HG03175 (cell line): ENCODE results near the gene ANAPC15.

Experiments
- ATAC-seq: cut with Tn5 transposase; IDR thresholded peaks from one replicate; pipeline ENCODE4 v1.9.1; 2021; ENCODE audit warnings: mild to moderate bottlenecking, moderate library complexity; ENCODE audit not compliant: unreplicated experiment

The ANAPC15 gene

GRCh38 chr11:72127923-72128322 lies 15.4 kb upstream of the ANAPC15 start:
- no peak for ATAC-seq

GRCh38 chr11:72125956-72126355 lies 13.5 kb upstream of the ANAPC15 start:
- ATAC-seq = no peak

- ATAC-seq = no peak
These were observed 11.6 kb upstream of the ANAPC15 start for GRCh38 chr11:72124046-72124445.

GRCh38 chr11:72123117-72123653 lies 10.7 kb upstream of the ANAPC15 start:
- ATAC-seq = no peak

- ATAC-seq = no peak
These were observed 10.1 kb upstream of the ANAPC15 start for GRCh38 chr11:72122607-72123006.

- no peak for ATAC-seq
These were observed 8.4 kb upstream of the ANAPC15 start for GRCh38 chr11:72120930-72121329.

- ATAC-seq = no peak
These were observed 6.7 kb upstream of the ANAPC15 start for GRCh38 chr11:72119198-72119597.

GRCh38 chr11:72116019-72116755 lies 3.7 kb upstream of the ANAPC15 start:
- ATAC-seq = no peak

- no peak for ATAC-seq
These were observed 2.1 kb upstream of the ANAPC15 start for GRCh38 chr11:72114570-72114969.

GRCh38 chr11:72112978-72113808 lies 698 bp upstream of the ANAPC15 start:
- ATAC-seq = no peak

- ATAC-seq = peak; percentile 1
These were observed 974 bp downstream of the ANAPC15 start for GRCh38 chr11:72111300-72112142.

- ATAC-seq = no peak
These were observed 6.6 kb downstream of the ANAPC15 start, which contains the start of gene TOMT for GRCh38 chr11:72105888-72106287. TOMT (plus strand) TSS chr11:72105924; CDS start chr11:72105952, 28 bp downstream.

- no peak for ATAC-seq
These were observed 8.7 kb downstream of the ANAPC15 start for GRCh38 chr11:72103754-72104167.

- ATAC-seq = peak; percentile 92
These were observed 9.3 kb downstream of the ANAPC15 start, which contains the start of gene LAMTOR1 for GRCh38 chr11:72102946-72103753. LAMTOR1 (minus strand) TSS chr11:72103297; CDS start chr11:72103224, 73 bp downstream.

GRCh38 chr11:72102631-72102945 lies 9.9 kb downstream of the ANAPC15 start:
- ATAC-seq = no peak

GRCh38 chr11:72102162-72102561 lies 10.3 kb downstream of the ANAPC15 start:
- no peak for ATAC-seq

- ATAC-seq = no peak
These were observed 12.0 kb downstream of the ANAPC15 start for GRCh38 chr11:72100462-72100861.

GRCh38 chr11:72100009-72100408 lies 12.5 kb downstream of the ANAPC15 start:
- no peak for ATAC-seq

GRCh38 chr11:72098741-72099140 lies 13.8 kb downstream of the ANAPC15 start:
- no peak for ATAC-seq

GRCh38 chr11:72091292-72091691 lies 21.2 kb downstream of the ANAPC15 start:
- ATAC-seq = no peak
